Activated T-cell treated with anti-CD3 and anti-CD28 coated beads, Interleukin-2, amount 50 U/mL, for 24 hours (primary cell): ENCODE results near the gene LETM1.

ENCODE experiments used
- DNase-seq: peaks from one replicate; pipeline ENCODE4 v3.0.0-alpha.2; 2020
- H3K27ac Mint-ChIP-seq: 2 replicates; pipeline ENCODE4 v1.8.0; 2020; ENCODE audit warnings: mild to moderate bottlenecking, mixed read lengths
- H3K27me3 Mint-ChIP-seq: 2 replicates; pipeline ENCODE4 v1.8.0; 2020; ENCODE audit warnings: mixed read lengths
- H3K36me3 Mint-ChIP-seq: 2 replicates; pipeline ENCODE4 v1.8.0; 2020; ENCODE audit warnings: low read depth, mixed read lengths
- H3K4me1 Mint-ChIP-seq: 2 replicates; pipeline ENCODE4 v1.8.0; 2020; ENCODE audit warnings: low read depth, mixed read lengths
- H3K4me3 Mint-ChIP-seq: 2 replicates; pipeline ENCODE4 v1.8.0; 2020; ENCODE audit warnings: mild to moderate bottlenecking, moderate library complexity, mixed read lengths
- H3K9me3 Mint-ChIP-seq: 2 replicates; pipeline ENCODE4 v1.8.0; 2020; ENCODE audit warnings: mixed read lengths

The LETM1 gene

GRCh38 chr4:1866189-1866661 is 10.3 kb upstream of the LETM1 start:
- H3K4me3 Mint-ChIP-seq = no peak overlapping the region
- H3K27me3 Mint-ChIP-seq = peaks cover 2% of the 10 kb centered on the region
- no peak overlapping the region for H3K27ac Mint-ChIP-seq
- DNase-seq = no peak
- no peaks in the 10 kb centered on the region for H3K36me3 Mint-ChIP-seq
- H3K9me3 Mint-ChIP-seq = no peaks in the 10 kb centered on the region
- H3K4me1 Mint-ChIP-seq = peaks cover 30% of the 10 kb centered on the region

- H3K36me3 Mint-ChIP-seq = no peaks in the 10 kb centered on the region
- H3K4me1 Mint-ChIP-seq = peaks cover 23% of the 10 kb centered on the region
- no peak overlapping the region for H3K4me3 Mint-ChIP-seq
- H3K27ac Mint-ChIP-seq = no peak overlapping the region
- peaks cover 2% of the 10 kb centered on the region for H3K27me3 Mint-ChIP-seq
- no peaks in the 10 kb centered on the region for H3K9me3 Mint-ChIP-seq
- no peak for DNase-seq
Measured at GRCh38 chr4:1864076-1865008, 8.4 kb upstream of the LETM1 start.

GRCh38 chr4:1863297-1864033 is 7.5 kb upstream of the LETM1 start:
- Mint-ChIP-seq H3K4me3 (no peak overlapping the region), H3K27me3 (peaks cover 2% of the 10 kb centered on the region), H3K27ac (peak overlapping the region; percentile 33), H3K36me3 (no peaks in the 10 kb centered on the region), H3K4me1 (peaks cover 21% of the 10 kb centered on the region), H3K9me3 (no peaks in the 10 kb centered on the region)
- no peak for DNase-seq

GRCh38 chr4:1862961-1863296 is 7.0 kb upstream of the LETM1 start:
- Mint-ChIP-seq H3K27ac (peak overlapping the region; percentile 33), H3K9me3 (no peaks in the 10 kb centered on the region), H3K36me3 (no peaks in the 10 kb centered on the region), H3K27me3 (peaks cover 2% of the 10 kb centered on the region), H3K4me1 (peaks cover 22% of the 10 kb centered on the region), H3K4me3 (peak overlapping the region; percentile 15)
- no peak for DNase-seq

- Mint-ChIP-seq H3K4me3 (peak overlapping the region; percentile 54), H3K36me3 (peaks cover under 1% of the 10 kb centered on the region), H3K9me3 (no peaks in the 10 kb centered on the region), H3K27me3 (peaks cover 2% of the 10 kb centered on the region), H3K4me1 (peaks cover 22% of the 10 kb centered on the region), H3K27ac (peak overlapping the region; percentile 12)
- peak; percentile 58 for DNase-seq
Measured at GRCh38 chr4:1862055-1862911, 6.3 kb upstream of the LETM1 start.

- Mint-ChIP-seq H3K27ac (no peak overlapping the region), H3K27me3 (no peaks in the 10 kb centered on the region), H3K9me3 (no peaks in the 10 kb centered on the region), H3K4me1 (peaks cover 33% of the 10 kb centered on the region), H3K4me3 (no peak overlapping the region), H3K36me3 (peaks cover 13% of the 10 kb centered on the region)
- no peak for DNase-seq
Measured at GRCh38 chr4:1859389-1859753, 3.4 kb upstream of the LETM1 start.

- Mint-ChIP-seq H3K4me3 (peak overlapping the region; percentile 87), H3K9me3 (no peaks in the 10 kb centered on the region)
Measured at GRCh38 chr4:1857931-1858330, 2.0 kb upstream of the LETM1 start.

GRCh38 chr4:1856943-1857699 is 1.2 kb upstream of the LETM1 start:
- Mint-ChIP-seq H3K27ac (peak overlapping the region; percentile 86), H3K27me3 (no peaks in the 10 kb centered on the region), H3K4me1 (peaks cover 41% of the 10 kb centered on the region), H3K36me3 (peaks cover 29% of the 10 kb centered on the region), H3K9me3 (no peaks in the 10 kb centered on the region), H3K4me3 (peak overlapping the region; percentile 87)
- DNase-seq = peak; percentile 44

More at GRCh38 chr4:1857931-1858330, 2.0 kb upstream of the LETM1 start:
- no peak overlapping the region for H3K27ac Mint-ChIP-seq
- H3K36me3 Mint-ChIP-seq = peaks cover 21% of the 10 kb centered on the region
- peaks cover 38% of the 10 kb centered on the region for H3K4me1 Mint-ChIP-seq
- H3K27me3 Mint-ChIP-seq = no peaks in the 10 kb centered on the region
- DNase-seq = no peak

GRCh38 chr4:1855333-1856070 is 454 bp downstream of the LETM1 start:
- Mint-ChIP-seq H3K4me3 (peak overlapping the region; percentile 84), H3K36me3 (peaks cover 40% of the 10 kb centered on the region), H3K27me3 (no peaks in the 10 kb centered on the region), H3K4me1 (peaks cover 48% of the 10 kb centered on the region), H3K9me3 (no peaks in the 10 kb centered on the region), H3K27ac (peak overlapping the region; percentile 73)
- peak; percentile 64 for DNase-seq

- peak overlapping the region; percentile 73 for H3K27ac Mint-ChIP-seq
- H3K4me3 Mint-ChIP-seq = peak overlapping the region; percentile 84
Measured at GRCh38 chr4:1854752-1855151, 1.2 kb downstream of the LETM1 start.

GRCh38 chr4:1852904-1853623 is 2.9 kb downstream of the LETM1 start:
- Mint-ChIP-seq H3K4me3 (peak overlapping the region; percentile 84), H3K27me3 (no peaks in the 10 kb centered on the region), H3K27ac (peak overlapping the region; percentile 14), H3K9me3 (no peaks in the 10 kb centered on the region), H3K36me3 (peaks cover 48% of the 10 kb centered on the region), H3K4me1 (peaks cover 50% of the 10 kb centered on the region)
- DNase-seq = no peak

More at GRCh38 chr4:1854752-1855151, 1.2 kb downstream of the LETM1 start:
- no peak for DNase-seq
- Mint-ChIP-seq H3K36me3 (peaks cover 43% of the 10 kb centered on the region), H3K27me3 (no peaks in the 10 kb centered on the region), H3K4me1 (peaks cover 51% of the 10 kb centered on the region), H3K9me3 (no peaks in the 10 kb centered on the region)

- H3K4me1 Mint-ChIP-seq = peaks cover 40% of the 10 kb centered on the region
- peaks cover 50% of the 10 kb centered on the region for H3K36me3 Mint-ChIP-seq
- DNase-seq = no peak
- no peak overlapping the region for H3K4me3 Mint-ChIP-seq
- H3K27me3 Mint-ChIP-seq = no peaks in the 10 kb centered on the region
- H3K9me3 Mint-ChIP-seq = no peaks in the 10 kb centered on the region
- H3K27ac Mint-ChIP-seq = peak overlapping the region; percentile 59
Measured at GRCh38 chr4:1851575-1852410, 4.2 kb downstream of the LETM1 start.
